Hematopoietic multipotent progenitor cell treated with erythropoietin and hydrocortisone succinate and interleukin-3 and kit ligand, for 15 days (in vitro differentiated cells): ENCODE measurements around the gene PHACTR1.

Experiments used
- DNase-seq: peaks from one replicate; pipeline ENCODE4 v3.0.0-alpha.2; 2015; ENCODE audit warnings: low spot score

The PHACTR1 gene

DNA sequence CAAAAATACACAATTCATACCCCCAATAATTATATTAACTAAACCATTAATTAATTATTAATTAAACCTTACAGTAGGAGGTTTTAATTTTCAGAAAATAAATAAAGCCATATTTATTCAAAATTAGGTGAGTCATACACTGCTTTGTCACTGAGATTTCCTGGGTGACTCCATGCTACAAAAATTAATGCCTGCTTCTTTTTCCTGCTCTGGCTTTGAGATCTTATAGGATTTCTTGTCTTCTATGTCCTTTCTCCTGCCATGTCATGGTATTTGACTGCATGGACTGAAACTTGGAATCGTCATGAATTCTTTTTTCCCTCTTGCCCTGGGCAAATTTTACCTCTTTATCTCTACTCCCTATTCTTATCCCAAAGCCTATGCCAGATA is 133.2 kb downstream of the PHACTR1 start:
- DNase-seq: no peak

GRCh38 chr6:12851123-12851695 is 134.6 kb downstream of the PHACTR1 start:
- no peak for DNase-seq

DNA sequence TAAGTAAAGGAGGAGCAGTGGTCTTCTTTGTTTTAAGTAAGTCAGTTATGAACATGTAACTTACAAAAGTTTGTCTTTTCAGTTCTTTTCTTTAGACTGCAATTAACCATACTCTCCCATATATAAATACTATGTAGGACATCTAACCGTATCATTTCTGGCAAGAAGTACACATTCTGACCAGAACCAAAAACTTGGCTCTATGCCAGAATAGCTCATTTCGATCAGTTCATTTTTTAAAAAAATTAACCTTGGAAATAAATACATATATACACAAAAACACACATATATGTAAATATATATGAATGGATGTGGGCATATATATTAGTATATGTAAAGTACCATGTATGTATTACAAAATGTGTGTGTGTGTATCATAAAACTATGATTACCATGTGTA is 145.0 kb downstream of the PHACTR1 start:
- DNase-seq: no peak

DNA sequence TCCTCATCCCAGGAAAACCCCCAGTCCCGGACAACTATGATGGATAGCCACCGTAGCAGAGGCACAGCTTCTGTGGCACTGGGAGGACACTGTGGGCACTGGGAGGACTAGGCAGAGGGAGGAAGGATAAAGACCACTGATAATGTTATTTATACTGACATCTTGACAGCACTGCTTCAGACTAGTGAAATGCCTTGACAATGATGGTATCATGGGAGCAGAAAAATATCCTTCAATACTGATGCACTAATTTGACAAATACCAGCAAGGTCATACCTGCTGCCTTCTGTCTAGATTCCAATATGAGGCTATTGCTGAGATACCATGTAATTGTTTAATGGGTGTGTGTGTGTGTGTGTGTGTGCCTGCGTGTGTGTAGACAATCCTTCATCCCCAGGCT is 148.6 kb downstream of the PHACTR1 start:
- DNase-seq: no peak

DNA sequence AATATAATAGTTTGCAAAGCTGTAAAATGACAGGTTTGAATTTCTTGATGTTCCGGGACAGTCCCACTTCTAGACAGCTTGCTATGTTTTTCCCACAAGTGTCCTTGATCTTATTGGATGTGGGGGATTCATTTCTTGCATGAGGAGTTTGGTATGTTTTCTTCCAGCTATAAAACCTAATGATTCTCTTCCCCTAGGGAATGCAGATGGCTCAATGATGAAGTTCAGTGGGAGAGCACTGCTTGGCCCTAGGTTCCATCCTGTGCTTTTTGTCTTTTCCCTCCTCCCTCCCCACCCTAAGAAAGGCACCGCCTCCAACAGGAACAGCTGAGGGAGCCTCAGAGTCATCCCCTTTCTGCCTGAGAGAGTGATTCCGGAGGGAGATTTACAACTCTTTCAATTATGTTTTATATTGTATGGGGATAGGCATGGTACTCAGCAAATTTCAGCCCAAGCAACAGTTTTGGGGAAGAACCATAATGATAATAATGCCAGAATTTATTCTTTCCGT is 149.2 kb downstream of the PHACTR1 start:
- DNase-seq: no peak

GRCh38 chr6:12866422-12867029 is 150.0 kb downstream of the PHACTR1 start:
- no peak for DNase-seq

GRCh38 chr6:12869816-12870432 is 153.4 kb downstream of the PHACTR1 start:
- DNase-seq: no peak

GRCh38 chr6:12873691-12874090 is 157.1 kb downstream of the PHACTR1 start:
- DNase-seq: no peak

DNA sequence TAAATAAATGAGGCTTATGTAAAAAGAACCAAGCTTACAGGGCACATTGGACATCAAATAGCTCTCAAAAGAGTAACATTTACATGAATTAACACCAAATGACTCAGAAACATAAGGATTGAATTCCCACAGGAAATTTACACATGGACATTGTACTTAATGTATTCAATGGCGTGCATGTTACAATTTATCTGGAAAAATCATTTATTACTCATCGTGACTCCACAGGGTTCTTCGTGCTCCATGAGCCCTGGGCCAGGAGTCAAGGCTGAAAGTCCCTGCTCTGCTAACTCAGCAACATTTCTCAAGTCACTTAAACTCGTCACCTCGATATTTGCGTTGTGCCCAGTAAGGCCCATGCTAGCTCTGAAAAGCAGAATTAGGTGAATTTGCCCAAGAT is 158.5 kb downstream of the PHACTR1 start:
- DNase-seq: no peak

GRCh38 chr6:12878741-12879140 is 162.2 kb downstream of the PHACTR1 start:
- DNase-seq: no peak

DNA sequence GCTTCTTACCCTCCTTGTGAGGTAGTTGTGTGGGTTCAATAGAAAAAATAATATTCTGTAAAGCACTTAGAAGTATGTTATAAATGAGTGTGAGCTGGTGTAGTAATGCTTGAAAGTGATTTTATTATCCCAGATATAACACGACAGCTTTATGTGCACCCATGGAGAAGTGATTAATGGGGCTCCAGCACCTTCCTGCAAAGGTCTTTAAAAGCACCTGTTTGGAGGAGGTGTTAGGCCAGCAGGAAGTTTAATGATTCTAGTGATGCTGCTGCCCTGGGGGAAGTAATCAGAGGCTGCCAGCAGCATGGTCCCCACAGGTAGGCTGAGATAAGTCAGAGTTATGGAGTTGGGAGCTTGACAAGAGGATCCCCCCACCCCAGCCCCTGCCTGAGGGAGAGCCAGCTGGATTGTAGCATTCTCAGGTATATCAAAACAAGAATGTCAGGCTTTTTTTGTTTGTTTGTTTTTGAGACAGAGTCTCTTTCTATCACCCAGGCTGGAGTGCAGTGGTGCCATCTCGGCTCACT is 166.3 kb downstream of the PHACTR1 start:
- DNase-seq: no peak

GRCh38 chr6:12884983-12885382 is 168.4 kb downstream of the PHACTR1 start:
- no peak for DNase-seq

GRCh38 chr6:12886961-12887775 is 170.6 kb downstream of the PHACTR1 start:
- DNase-seq: no peak

GRCh38 chr6:12890171-12890790 is 173.7 kb downstream of the PHACTR1 start:
- peak; percentile 31 for DNase-seq

DNA sequence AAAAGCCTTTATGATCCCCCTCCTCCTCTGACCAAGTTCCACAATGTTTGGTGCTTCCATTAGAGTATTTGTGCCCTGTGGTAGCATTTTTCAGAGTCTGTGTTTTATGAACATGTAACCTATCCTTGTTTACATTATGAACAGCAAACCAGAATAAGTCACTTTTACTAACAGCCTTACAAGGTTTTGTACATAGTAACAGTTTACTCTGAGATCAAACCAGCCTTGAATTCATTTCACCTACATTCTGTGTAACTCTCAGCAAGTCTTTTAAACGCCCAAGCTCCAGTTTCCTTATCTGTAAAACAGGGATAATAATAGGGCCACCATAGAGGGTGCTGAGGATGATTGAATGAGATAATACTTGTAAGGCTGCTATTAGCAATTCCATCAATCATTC is 175.0 kb downstream of the PHACTR1 start:
- no peak for DNase-seq

GRCh38 chr6:12892151-12892550 is 175.6 kb downstream of the PHACTR1 start:
- DNase-seq: no peak

- DNase-seq: no peak
These were observed 176.5 kb downstream of the PHACTR1 start for GRCh38 chr6:12893036-12893435.

DNA sequence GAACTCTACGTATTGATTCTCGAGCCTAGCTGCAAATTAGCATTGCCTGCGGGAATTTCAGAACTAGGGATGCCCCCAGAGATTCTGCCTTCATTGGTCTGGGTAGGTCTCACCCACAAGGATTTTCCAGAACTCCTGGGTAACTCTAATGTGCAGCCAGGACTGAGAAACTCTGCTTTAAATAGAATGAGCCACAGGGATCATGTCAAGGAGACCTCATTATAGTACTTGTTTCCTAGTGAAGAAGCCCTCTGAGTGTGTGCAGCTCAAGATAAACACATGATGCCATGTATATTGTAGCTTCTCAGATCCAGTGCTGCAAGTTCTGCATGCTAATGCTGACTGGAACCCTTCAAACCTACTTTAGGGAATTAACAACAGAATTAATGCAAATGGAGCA is 179.2 kb downstream of the PHACTR1 start:
- DNase-seq: no peak

GRCh38 chr6:12896208-12896733 is 179.7 kb downstream of the PHACTR1 start:
- no peak for DNase-seq

- DNase-seq: no peak
These were observed 182.0 kb downstream of the PHACTR1 start for GRCh38 chr6:12898603-12899002.

DNA sequence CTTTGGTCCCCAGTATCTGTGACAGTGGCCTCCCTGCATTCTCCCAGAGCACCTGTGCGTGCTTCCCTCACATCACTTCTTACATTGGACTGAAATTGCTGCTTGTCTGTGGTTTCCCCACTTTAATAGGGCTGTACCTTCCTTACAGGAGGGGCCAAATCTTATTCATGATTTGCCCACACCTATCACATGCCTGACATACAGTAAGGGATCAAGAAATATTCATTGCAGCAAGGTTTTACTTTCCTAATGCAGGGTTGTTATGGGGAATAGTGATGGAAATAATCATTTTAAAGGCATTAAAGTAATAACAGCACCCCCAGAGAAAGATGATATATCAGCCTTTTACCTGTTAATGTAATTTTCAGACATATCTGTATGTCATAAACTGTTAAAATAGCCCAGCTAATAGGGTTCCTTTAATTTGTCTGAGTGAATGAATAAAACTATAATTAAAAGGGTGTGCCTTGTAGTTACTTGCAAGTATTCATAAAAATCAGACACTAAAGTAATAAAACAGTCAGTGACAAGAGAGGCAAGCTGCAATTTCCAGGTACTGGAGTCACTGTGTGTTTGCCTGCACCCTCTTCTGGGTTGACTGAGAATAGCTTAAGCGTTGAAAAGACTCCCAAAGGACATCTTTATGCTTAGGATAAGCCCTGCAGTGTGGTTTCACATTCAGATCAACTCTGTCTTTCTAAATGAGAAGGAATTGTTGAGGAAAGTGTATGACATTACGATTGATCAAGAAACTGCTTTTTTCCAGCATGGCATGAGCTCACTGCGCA is 182.7 kb downstream of the PHACTR1 start:
- no peak for DNase-seq
